ENCODE data around the gene RBM11.

DNA sequence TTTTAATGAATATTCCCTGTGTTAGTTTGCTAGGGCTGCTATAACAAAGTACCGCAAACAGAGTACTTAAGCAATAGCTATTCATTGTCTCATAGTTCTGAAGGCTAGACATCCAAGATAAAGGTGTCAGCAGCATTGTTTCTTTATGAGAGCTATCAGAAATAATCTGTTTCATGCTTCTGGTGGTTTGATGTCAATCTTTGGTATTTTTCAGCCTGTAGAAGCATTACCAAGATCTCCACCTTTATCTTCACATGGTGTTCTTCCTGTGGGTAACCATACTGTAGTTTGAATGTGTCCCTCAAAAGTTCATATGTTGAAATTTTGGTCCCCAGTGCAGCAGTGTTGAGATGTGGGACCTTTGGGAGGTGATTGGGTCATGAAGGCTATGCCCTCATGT is 7.4 kb downstream of the RBM11 start:
- TF ChIP-seq POLR2AphosphoS5 (IDR thresholded peaks at IDR 0.05; ENCODE audit: low read depth, low read length) (no peak), SIN3A (IDR thresholded peaks at IDR 0.05; ENCODE audit: borderline replicate concordance, low read depth, low read length) (no peak), SMC3 (IDR thresholded peaks at IDR 0.05; ENCODE audit: low read depth, low read length) (no peak), FOXM1 (IDR thresholded peaks at IDR 0.05; ENCODE audit: low read depth) (no peak)
- TF ChIP-seq, protein P1, sequence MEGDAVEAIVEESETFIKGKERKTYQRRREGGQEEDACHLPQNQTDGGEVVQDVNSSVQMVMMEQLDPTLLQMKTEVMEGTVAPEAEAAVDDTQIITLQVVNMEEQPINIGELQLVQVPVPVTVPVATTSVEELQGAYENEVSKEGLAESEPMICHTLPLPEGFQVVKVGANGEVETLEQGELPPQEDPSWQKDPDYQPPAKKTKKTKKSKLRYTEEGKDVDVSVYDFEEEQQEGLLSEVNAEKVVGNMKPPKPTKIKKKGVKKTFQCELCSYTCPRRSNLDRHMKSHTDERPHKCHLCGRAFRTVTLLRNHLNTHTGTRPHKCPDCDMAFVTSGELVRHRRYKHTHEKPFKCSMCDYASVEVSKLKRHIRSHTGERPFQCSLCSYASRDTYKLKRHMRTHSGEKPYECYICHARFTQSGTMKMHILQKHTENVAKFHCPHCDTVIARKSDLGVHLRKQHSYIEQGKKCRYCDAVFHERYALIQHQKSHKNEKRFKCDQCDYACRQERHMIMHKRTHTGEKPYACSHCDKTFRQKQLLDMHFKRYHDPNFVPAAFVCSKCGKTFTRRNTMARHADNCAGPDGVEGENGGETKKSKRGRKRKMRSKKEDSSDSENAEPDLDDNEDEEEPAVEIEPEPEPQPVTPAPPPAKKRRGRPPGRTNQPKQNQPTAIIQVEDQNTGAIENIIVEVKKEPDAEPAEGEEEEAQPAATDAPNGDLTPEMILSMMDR (IDR thresholded peaks at IDR 0.05): no peak
- TF ChIP-seq, protein P2, sequence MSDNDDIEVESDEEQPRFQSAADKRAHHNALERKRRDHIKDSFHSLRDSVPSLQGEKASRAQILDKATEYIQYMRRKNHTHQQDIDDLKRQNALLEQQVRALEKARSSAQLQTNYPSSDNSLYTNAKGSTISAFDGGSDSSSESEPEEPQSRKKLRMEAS (IDR thresholded peaks at IDR 0.05; ENCODE audit: low read depth): no peak
- TF ChIP-seq, protein P3, sequence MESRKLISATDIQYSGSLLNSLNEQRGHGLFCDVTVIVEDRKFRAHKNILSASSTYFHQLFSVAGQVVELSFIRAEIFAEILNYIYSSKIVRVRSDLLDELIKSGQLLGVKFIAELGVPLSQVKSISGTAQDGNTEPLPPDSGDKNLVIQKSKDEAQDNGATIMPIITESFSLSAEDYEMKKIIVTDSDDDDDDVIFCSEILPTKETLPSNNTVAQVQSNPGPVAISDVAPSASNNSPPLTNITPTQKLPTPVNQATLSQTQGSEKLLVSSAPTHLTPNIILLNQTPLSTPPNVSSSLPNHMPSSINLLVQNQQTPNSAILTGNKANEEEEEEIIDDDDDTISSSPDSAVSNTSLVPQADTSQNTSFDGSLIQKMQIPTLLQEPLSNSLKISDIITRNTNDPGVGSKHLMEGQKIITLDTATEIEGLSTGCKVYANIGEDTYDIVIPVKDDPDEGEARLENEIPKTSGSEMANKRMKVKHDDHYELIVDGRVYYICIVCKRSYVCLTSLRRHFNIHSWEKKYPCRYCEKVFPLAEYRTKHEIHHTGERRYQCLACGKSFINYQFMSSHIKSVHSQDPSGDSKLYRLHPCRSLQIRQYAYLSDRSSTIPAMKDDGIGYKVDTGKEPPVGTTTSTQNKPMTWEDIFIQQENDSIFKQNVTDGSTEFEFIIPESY (IDR thresholded peaks at IDR 0.05; ENCODE audit: borderline replicate concordance, low read depth): no peak
